ENCODE results near the gene CSNK2A1. TPM values are rescaled to one million over a fixed set of nuclear protein-coding genes. Genes with fewer than 3 reads are reported as not detected.

Gene CSNK2A1
- total RNA-seq, 1 experiment from 2014 or later, result 205 TPM

- no peak for TF ChIP-seq CTCF (IDR thresholded peaks at IDR 0.05; ENCODE audit: insufficient read depth in 1 of 2, low read depth in 1 of 2, low read length in 1 of 2, severe bottlenecking in 1 of 2, unreplicated experiment in 1 of 2)
- ChIA-PET POLR2A (no interaction called here), CTCF (no interaction called here)
- Histone ChIP-seq H3K9me3 (no peaks in the 10 kb centered on the region), H3K36me3 (ENCODE audit: control insufficient read depth, insufficient read depth, low read length) (no peaks in the 10 kb centered on the region; the same call in 1 of the 2 replicates), H3K4me1 (peaks cover 21% of the 10 kb centered on the region), H3K27me3 (replicated peaks; ENCODE audit: control insufficient read depth, insufficient read depth, low read length) (no peaks in the 10 kb centered on the region), H3K4me3 (ENCODE audit: low read depth, low read length) (no peak overlapping the region)
- BruUV-seq (replicated peaks), result no TSS peak
- Mint-ChIP-seq H3K4me1 (ENCODE audit: low read depth, unreplicated experiment) (peaks cover 24% of the 10 kb centered on the region), H3K27ac (ENCODE audit: unreplicated experiment) (no peak overlapping the region), H3K9me3 (ENCODE audit: unreplicated experiment) (no peaks in the 10 kb centered on the region), H3K27me3 (ENCODE audit: insufficient read depth, unreplicated experiment) (no peaks in the 10 kb centered on the region), H3K36me3 (ENCODE audit: insufficient read depth, unreplicated experiment) (peaks cover 60% of the 10 kb centered on the region), H3K4me3 (ENCODE audit: unreplicated experiment) (no peak overlapping the region)
- intact Hi-C loops (cut with micrococcal nuclease; ENCODE audit: unreplicated experiment), result no loop called here
- DNase-seq, result no peak
Observed at GRCh38 chr20:530321-530720, 13.3 kb downstream of the CSNK2A1 start.

GRCh38 chr20:528923-529604, 14.5 kb downstream of the CSNK2A1 start:
- no TSS peak for BruUV-seq (replicated peaks)
- Histone ChIP-seq H3K36me3 (ENCODE audit: control insufficient read depth, insufficient read depth, low read length) (no peaks in the 10 kb centered on the region; the same call in 1 of the 2 replicates), H3K9me3 (no peaks in the 10 kb centered on the region), H3K4me1 (peaks cover 18% of the 10 kb centered on the region), H3K27me3 (replicated peaks; ENCODE audit: control insufficient read depth, insufficient read depth, low read length) (no peaks in the 10 kb centered on the region), H3K4me3 (ENCODE audit: low read depth, low read length) (no peak overlapping the region)
- Mint-ChIP-seq H3K27ac (ENCODE audit: unreplicated experiment) (no peak overlapping the region), H3K4me1 (ENCODE audit: low read depth, unreplicated experiment) (peaks cover 24% of the 10 kb centered on the region), H3K27me3 (ENCODE audit: insufficient read depth, unreplicated experiment) (no peaks in the 10 kb centered on the region), H3K4me3 (ENCODE audit: unreplicated experiment) (no peak overlapping the region), H3K9me3 (ENCODE audit: unreplicated experiment) (no peaks in the 10 kb centered on the region), H3K36me3 (ENCODE audit: insufficient read depth, unreplicated experiment) (peaks cover 62% of the 10 kb centered on the region)
- intact Hi-C loops (cut with micrococcal nuclease; ENCODE audit: unreplicated experiment), result no loop called here
- DNase-seq, result no peak
- CTCF ChIA-PET, result interaction anchor here (0.6 kb wide), 1 partner anchor 32 kb away, joined by 3 read pairs; no protein-coding TSS in a partner anchor
- TF ChIP-seq CTCF (IDR thresholded peaks at IDR 0.05; ENCODE audit: insufficient read depth in 1 of 2, low read depth in 1 of 2, low read length in 1 of 2, severe bottlenecking in 1 of 2, unreplicated experiment in 1 of 2), result no peak
- POLR2A ChIA-PET, result no interaction called here

GRCh38 chr20:527571-527886, 16.1 kb downstream of the CSNK2A1 start:
- Mint-ChIP-seq H3K4me3 (ENCODE audit: unreplicated experiment) (no peak overlapping the region), H3K4me1 (ENCODE audit: low read depth, unreplicated experiment) (peaks cover 18% of the 10 kb centered on the region), H3K36me3 (ENCODE audit: insufficient read depth, unreplicated experiment) (peaks cover 68% of the 10 kb centered on the region), H3K27me3 (ENCODE audit: insufficient read depth, unreplicated experiment) (no peaks in the 10 kb centered on the region), H3K9me3 (ENCODE audit: unreplicated experiment) (no peaks in the 10 kb centered on the region), H3K27ac (ENCODE audit: unreplicated experiment) (no peak overlapping the region)
- BruUV-seq (replicated peaks), result no TSS peak
- Histone ChIP-seq H3K9me3 (no peaks in the 10 kb centered on the region), H3K4me3 (ENCODE audit: low read depth, low read length) (no peak overlapping the region), H3K4me1 (peaks cover 18% of the 10 kb centered on the region), H3K36me3 (ENCODE audit: control insufficient read depth, insufficient read depth, low read length) (no peaks in the 10 kb centered on the region; the same call in 1 of the 2 replicates), H3K27me3 (replicated peaks; ENCODE audit: control insufficient read depth, insufficient read depth, low read length) (no peaks in the 10 kb centered on the region)
- POLR2A ChIA-PET, result no interaction called here
- DNase-seq, result no peak
- TF ChIP-seq CTCF (IDR thresholded peaks at IDR 0.05; ENCODE audit: insufficient read depth in 1 of 2, low read depth in 1 of 2, low read length in 1 of 2, severe bottlenecking in 1 of 2, unreplicated experiment in 1 of 2), result no peak
- CTCF ChIA-PET, result no interaction called here
- intact Hi-C loops (cut with micrococcal nuclease; ENCODE audit: unreplicated experiment), result no loop called here
